ENCODE data around the gene RSF1.

RSF1 gene

GRCh38 chr11:77778118-77778517 is 42.4 kb downstream of the RSF1 start:
- DNase-seq (ENCODE audit: extremely low spot score) = no peak
- ChIA-PET CTCF (interaction anchor here (0.9 to 2.7 kb wide), 2 partner anchors 9 to 221 kb away, joined by 3 to 8 read pairs; no protein-coding TSS in a partner anchor), POLR2A (no interaction called here)
- no peak for TF ChIP-seq CTCF (IDR thresholded peaks at IDR 0.05; ENCODE audit: control extremely low read depth, extremely low read depth, low read depth, missing control alignments)

- ChIA-PET CTCF (interaction anchor here (0.7 to 1.8 kb wide), 6 partner anchors 8 to 269 kb away, joined by 3 to 13 read pairs (median 4); partner anchors contain the start of gene INTS4), POLR2A (no interaction called here)
- no peak for DNase-seq (ENCODE audit: extremely low spot score)
- no peak for TF ChIP-seq CTCF (IDR thresholded peaks at IDR 0.05; ENCODE audit: control extremely low read depth, extremely low read depth, low read depth, missing control alignments)
These were observed 44.1 kb downstream of the RSF1 start for GRCh38 chr11:77776455-77776854.

- no peak for DNase-seq (ENCODE audit: extremely low spot score)
- ChIA-PET CTCF (interaction anchor here (0.7 to 1.8 kb wide), 6 partner anchors 8 to 270 kb away, joined by 3 to 13 read pairs (median 4); partner anchors contain the start of gene INTS4), POLR2A (no interaction called here)
- no peak for TF ChIP-seq CTCF (IDR thresholded peaks at IDR 0.05; ENCODE audit: control extremely low read depth, extremely low read depth, low read depth, missing control alignments)
These were observed 44.6 kb downstream of the RSF1 start for GRCh38 chr11:77775936-77776335.

- DNase-seq (ENCODE audit: extremely low spot score) = no peak
- POLR2A ChIA-PET = no interaction called here
- CTCF ChIA-PET = interaction anchor here (1.6 kb wide), 1 partner anchor 228 kb away, joined by 4 read pairs; no protein-coding TSS in a partner anchor
- TF ChIP-seq CTCF (IDR thresholded peaks at IDR 0.05; ENCODE audit: control extremely low read depth, extremely low read depth, low read depth, missing control alignments) = no peak
These were observed 49.4 kb downstream of the RSF1 start for GRCh38 chr11:77771135-77771534.

- TF ChIP-seq CTCF (IDR thresholded peaks at IDR 0.05; ENCODE audit: control extremely low read depth, extremely low read depth, low read depth, missing control alignments) = no peak
- ChIA-PET POLR2A (no interaction called here), CTCF (interaction anchor here (1.6 kb wide), 1 partner anchor 229 kb away, joined by 4 read pairs; no protein-coding TSS in a partner anchor)
- DNase-seq (ENCODE audit: extremely low spot score) = no peak
These were observed 49.9 kb downstream of the RSF1 start for GRCh38 chr11:77770629-77771028.

GRCh38 chr11:77762426-77762825 is 58.1 kb downstream of the RSF1 start:
- no peak for DNase-seq (ENCODE audit: extremely low spot score)
- CTCF ChIA-PET = interaction anchor here (0.9 to 1.8 kb wide), 2 partner anchors 12 to 237 kb away, joined by 3 to 4 read pairs; no protein-coding TSS in a partner anchor
- no peak for TF ChIP-seq CTCF (IDR thresholded peaks at IDR 0.05; ENCODE audit: control extremely low read depth, extremely low read depth, low read depth, missing control alignments)
- POLR2A ChIA-PET = no interaction called here

Measured in GM10248 (cell line).